CD4-positive, alpha-beta T cell (primary cell): ENCODE results near the gene RAB7A. TPM values are rescaled to one million over a fixed set of nuclear protein-coding genes. Genes with fewer than 3 reads are reported as not detected.

ENCODE experiments used
- ATAC-seq: fragments of 200-7000 bp; cut with Tn5 transposase; one replicate; pipeline ENCODE4 v1.10.0; 2022; ENCODE audit warnings: mild to moderate bottlenecking; ENCODE audit not compliant: poor library complexity
- CTCF ChIA-PET: fragments of 350-600 bp; sonication (Branson Sonifier 250); formaldehyde crosslinking; loops from one replicate; lab custom pipeline; 2021; ENCODE audit warnings: antibody characterized with exemption, inconsistent platforms; lab: Charles Lee
- POLR2A ChIA-PET: fragments of 350-600 bp; sonication (Branson Sonifier 250); formaldehyde crosslinking; loops from one replicate; lab custom pipeline; 2021; ENCODE audit warnings: antibody characterized with exemption, inconsistent platforms; lab: Charles Lee
- DNase-seq, 14 experiments: peaks; one replicate each; pipeline ENCODE4 v3.0.0-alpha.2; 2013 to 2020; ENCODE audit warnings: mixed read lengths in 2 of 14
- H3K27ac ChIP-seq, 2 donors: one replicate each; pipeline versions ENCODE4 v1.5.1 to v1.7.0; 2013; ENCODE audit warnings: low read length in 2 of 2, low read depth in 1 of 2, mild to moderate bottlenecking in 1 of 2
- H3K27me3 ChIP-seq, 2 experiments: 1 replicate in 1 of 2; 2 replicates in 1 of 2; pipeline versions ENCODE4 v1.6.1 to v1.7.0; 2013; ENCODE audit warnings: low read length in 2 of 2, control low read depth in 1 of 2, mild to moderate bottlenecking in 1 of 2, moderate library complexity in 1 of 2; ENCODE audit not compliant: insufficient read depth in 2 of 2, control insufficient read depth in 1 of 2
- H3K36me3 ChIP-seq: one replicate; pipeline ENCODE4 v1.6.1; 2013; ENCODE audit warnings: low read length, control low read depth; ENCODE audit not compliant: insufficient read depth
- H3K4me1 ChIP-seq: one replicate; pipeline ENCODE4 v1.6.1; 2013; ENCODE audit warnings: low read length, control low read depth; ENCODE audit not compliant: insufficient read depth
- H3K4me3 ChIP-seq: one replicate; pipeline ENCODE4 v1.5.1; 2013; ENCODE audit warnings: mild to moderate bottlenecking, low read length, moderate library complexity
- H3K9me3 ChIP-seq, 2 experiments: 1 replicate in 1 of 2; 2 replicates in 1 of 2; pipeline versions ENCODE4 v1.6.1 to v1.7.0; 2013; ENCODE audit warnings: low read length in 2 of 2, mild to moderate bottlenecking in 2 of 2, control low read depth in 1 of 2, moderate library complexity in 1 of 2; ENCODE audit not compliant: control insufficient read depth in 1 of 2, insufficient read depth in 1 of 2
- H3K27ac Mint-ChIP-seq: one replicate; pipeline ENCODE4 v1.8.0; 2020; ENCODE audit warnings: mixed read lengths
- H3K27me3 Mint-ChIP-seq: one replicate; pipeline ENCODE4 v1.8.0; 2021; ENCODE audit warnings: mixed read lengths
- H3K36me3 Mint-ChIP-seq: one replicate; pipeline ENCODE4 v1.8.0; 2021; ENCODE audit warnings: low read depth, mixed read lengths
- H3K4me1 Mint-ChIP-seq: one replicate; pipeline ENCODE4 v1.8.0; 2021; ENCODE audit warnings: low read depth, mixed read lengths
- H3K4me3 Mint-ChIP-seq: one replicate; pipeline ENCODE4 v1.8.0; 2020; ENCODE audit warnings: mild to moderate bottlenecking, mixed read lengths
- H3K9me3 Mint-ChIP-seq: one replicate; pipeline ENCODE4 v1.8.0; 2020; ENCODE audit warnings: mixed read lengths
- CTCF ChIP-seq: fragments of 200-600 bp; IDR thresholded peaks from one replicate; pipeline ENCODE4 v1.8.0; 2022; ENCODE audit warnings: antibody characterized with exemption, mild to moderate bottlenecking
- intact Hi-C, 2 experiments: fragments of 100-400 bp; cut with DNase I in 1 of 2; cut with micrococcal nuclease in 1 of 2; formaldehyde crosslinking; loops; one replicate each; pipeline versions ENCODE4 v1.15.1 to v1.9.0; 2023 to 2025; cut with DNase I, micrococcal nuclease
- total RNA-seq, 174 experiments: library from RNA in 2 of 174; stranded (reverse) in 2 of 174; gene quantifications; one replicate each; pipeline ENCODE4 v1.2.3 and lab custom pipeline; 2021 to 2026

RAB7A gene
- total RNA-seq, 2 experiments from 2014 or later: 113 to 121 TPM

GRCh38 chr3:128706086-128706615 lies 19.8 kb upstream of the RAB7A start:
- Mint-ChIP-seq H3K9me3 (no peaks in the 10 kb centered on the region), H3K27me3 (no peaks in the 10 kb centered on the region), H3K4me3 (no peak overlapping the region), H3K27ac (no peak overlapping the region), H3K4me1 (no peaks in the 10 kb centered on the region), H3K36me3 (no peaks in the 10 kb centered on the region)
- ChIA-PET CTCF (interaction anchor here (1.4 kb wide), 1 partner anchor 25 kb away, joined by 5 read pairs; no protein-coding TSS in a partner anchor), POLR2A (interaction anchor here (0.9 kb wide), 1 partner anchor 26 kb away, joined by 3 read pairs; no protein-coding TSS in a partner anchor)
- H3K4me1 ChIP-seq: no peaks in the 10 kb centered on the region
- no peak overlapping the region for H3K27ac ChIP-seq
- no peaks in the 10 kb centered on the region for H3K27me3 ChIP-seq
- H3K4me3 ChIP-seq: no peak overlapping the region
- no peaks in the 10 kb centered on the region for H3K36me3 ChIP-seq
- H3K9me3 ChIP-seq: peaks cover 0 to under 1% of the 10 kb centered on the region in 2 experiments
- no peak for TF ChIP-seq CTCF
- no peak for DNase-seq
- intact Hi-C loops: no loop called here
- no peak for ATAC-seq

- H3K4me3 Mint-ChIP-seq: no peak overlapping the region
- no peaks in the 10 kb centered on the region for H3K4me1 Mint-ChIP-seq
- no peak overlapping the region for H3K27ac Mint-ChIP-seq
- DNase-seq (no peak), ATAC-seq (no peak)
- peaks cover 0 to 4% of the 10 kb centered on the region in 2 experiments for H3K9me3 ChIP-seq
- ChIA-PET POLR2A (no interaction called here), CTCF (interaction anchor here (1.0 kb wide), 1 partner anchor 28 kb away, joined by 4 read pairs; no protein-coding TSS in a partner anchor)
- no peak overlapping the region for H3K4me3 ChIP-seq
- intact Hi-C loops: no loop called here
- H3K9me3 Mint-ChIP-seq: no peaks in the 10 kb centered on the region
- no peaks in the 10 kb centered on the region for H3K27me3 ChIP-seq
- no peak overlapping the region for H3K27ac ChIP-seq
- TF ChIP-seq CTCF: no peak
- no peaks in the 10 kb centered on the region for H3K4me1 ChIP-seq
- H3K27me3 Mint-ChIP-seq: no peaks in the 10 kb centered on the region
- H3K36me3 Mint-ChIP-seq: no peaks in the 10 kb centered on the region
- H3K36me3 ChIP-seq: no peaks in the 10 kb centered on the region
These were observed 18.0 kb upstream of the RAB7A start for GRCh38 chr3:128707928-128708494.

GRCh38 chr3:128709038-128709437 lies 16.9 kb upstream of the RAB7A start:
- H3K27me3 Mint-ChIP-seq: no peaks in the 10 kb centered on the region
- no peaks in the 10 kb centered on the region for H3K9me3 Mint-ChIP-seq
- CTCF ChIA-PET: interaction anchor here (1.0 kb wide), 1 partner anchor 29 kb away, joined by 4 read pairs; no protein-coding TSS in a partner anchor
- intact Hi-C loops: no loop called here
- H3K36me3 ChIP-seq: no peaks in the 10 kb centered on the region
- POLR2A ChIA-PET: no interaction called here
- no peak overlapping the region for H3K27ac Mint-ChIP-seq
- no peak overlapping the region for H3K4me3 ChIP-seq
- H3K27me3 ChIP-seq: no peaks in the 10 kb centered on the region
- no peaks in the 10 kb centered on the region for H3K4me1 ChIP-seq
- no peaks in the 10 kb centered on the region for H3K36me3 Mint-ChIP-seq
- TF ChIP-seq CTCF: no peak
- no peak overlapping the region for H3K27ac ChIP-seq
- no peak overlapping the region for H3K4me3 Mint-ChIP-seq
- H3K9me3 ChIP-seq: peaks cover 0 to 4% of the 10 kb centered on the region in 2 experiments
- ATAC-seq (no peak), DNase-seq (no peak)
- no peaks in the 10 kb centered on the region for H3K4me1 Mint-ChIP-seq
